Progenitor cell of endocrine pancreas (in vitro differentiated cells): ENCODE measurements around the gene CHCT1. TPM values are rescaled to one million over a fixed set of nuclear protein-coding genes. Genes with fewer than 3 reads are reported as not detected.
A peak's percentile ranks its signal among the peaks of the same experiment; 100 is the strongest.
"Not testable (repeated sequence)": the region's sequence is repeated elsewhere in the genome, so short reads cannot be mapped to it uniquely, and the experiment has no call there.

ENCODE experiments used
- DNase-seq: peaks from one replicate; pipeline ENCODE4 v3.0.0; 2021; ENCODE audit warnings: low spot score; ENCODE audit not compliant: unreplicated experiment
- H3K27ac Mint-ChIP-seq: 2 replicates; pipeline ENCODE4 v1.8.0; 2021; ENCODE audit warnings: mild to moderate bottlenecking, moderate library complexity, mixed read lengths
- H3K27me3 Mint-ChIP-seq: 2 replicates; pipeline ENCODE4 v1.8.0; 2021; ENCODE audit warnings: mixed read lengths
- H3K36me3 Mint-ChIP-seq: 2 replicates; pipeline ENCODE4 v1.8.0; 2022; ENCODE audit warnings: mixed read lengths; ENCODE audit not compliant: insufficient read depth
- H3K4me1 Mint-ChIP-seq: 2 replicates; pipeline ENCODE4 v1.8.0; 2021; ENCODE audit warnings: low read depth, mixed read lengths
- H3K4me3 Mint-ChIP-seq: 2 replicates; pipeline ENCODE4 v1.8.0; 2021; ENCODE audit warnings: low read depth, mild to moderate bottlenecking, moderate library complexity, mixed read lengths
- H3K9me3 Mint-ChIP-seq: 2 replicates; pipeline ENCODE4 v1.8.0; 2021; ENCODE audit warnings: low read depth, mixed read lengths
- CTCF ChIP-seq: fragments of 200-600 bp; sonication (generic); IDR thresholded peaks from one replicate; pipeline ENCODE4 v1.5.0; 2021; ENCODE audit warnings: antibody characterized with exemption, mild to moderate bottlenecking; ENCODE audit not compliant: unreplicated experiment
- total RNA-seq: library from RNA; stranded (reverse); gene quantifications from 2 replicates; pipeline ENCODE4 v1.2.1, GENCODE V29; 2021

The CHCT1 gene
- total RNA-seq, 1 donor from 2014 or later: not detected

DNA sequence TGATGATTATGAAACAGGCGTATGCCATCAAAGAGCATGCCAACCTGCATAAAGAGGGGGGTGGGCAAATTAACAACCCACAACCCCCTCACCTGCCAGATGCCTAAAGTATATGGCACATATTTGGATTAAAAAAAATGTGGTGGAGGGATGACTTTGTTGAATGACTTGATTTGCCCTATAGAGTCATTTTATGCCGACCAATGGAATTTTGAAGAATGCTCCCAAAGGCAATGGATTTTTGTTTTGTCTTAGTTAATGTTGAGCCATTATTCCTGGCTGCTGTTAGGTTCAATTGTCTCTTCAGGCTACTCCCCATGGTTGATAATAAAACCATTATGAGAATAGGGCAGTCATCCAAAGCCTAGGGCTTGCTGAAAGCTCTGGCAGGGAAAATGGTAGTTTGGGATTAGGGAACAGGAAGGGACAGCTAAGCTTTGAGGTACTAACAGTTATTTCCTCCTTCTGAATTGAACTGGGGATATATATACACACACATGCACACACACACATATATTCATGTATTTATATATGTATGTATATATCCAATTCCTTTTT is 5.8 kb upstream of the CHCT1 start:
- no peaks in the 10 kb centered on the region for H3K36me3 Mint-ChIP-seq
- no peak for DNase-seq
- H3K27ac Mint-ChIP-seq: no peak overlapping the region
- H3K4me1 Mint-ChIP-seq: peaks cover 3% of the 10 kb centered on the region
- no peak for TF ChIP-seq CTCF
- H3K27me3 Mint-ChIP-seq: peaks cover 4% of the 10 kb centered on the region
- H3K9me3 Mint-ChIP-seq: no peaks in the 10 kb centered on the region
- no peak overlapping the region for H3K4me3 Mint-ChIP-seq

- peaks cover 14% of the 10 kb centered on the region for H3K27me3 Mint-ChIP-seq
- H3K4me3 Mint-ChIP-seq, DNase-seq, H3K36me3 Mint-ChIP-seq, H3K27ac Mint-ChIP-seq, H3K4me1 Mint-ChIP-seq, H3K9me3 Mint-ChIP-seq: not testable (repeated sequence)
Measured at GRCh38 chr17:60419003-60419402, 3.3 kb upstream of the CHCT1 start.

GRCh38 chr17:60419875-60420274 is 2.4 kb upstream of the CHCT1 start:
- H3K27me3 Mint-ChIP-seq: peaks cover 14% of the 10 kb centered on the region
- DNase-seq, H3K27ac Mint-ChIP-seq, H3K9me3 Mint-ChIP-seq, H3K4me3 Mint-ChIP-seq, H3K4me1 Mint-ChIP-seq, H3K36me3 Mint-ChIP-seq: not testable (repeated sequence)

- Mint-ChIP-seq H3K27me3 (peaks cover 14% of the 10 kb centered on the region), H3K4me1 (peaks cover 3% of the 10 kb centered on the region), H3K27ac (peak overlapping the region; percentile 82), H3K4me3 (peak overlapping the region; percentile 73), H3K36me3 (no peaks in the 10 kb centered on the region), H3K9me3 (no peaks in the 10 kb centered on the region)
- TF ChIP-seq CTCF: peak; percentile 100
- DNase-seq: peak; percentile 56
Measured at GRCh38 chr17:60421273-60422161, 772 bp upstream of the CHCT1 start.

- peaks cover 3% of the 10 kb centered on the region for H3K4me1 Mint-ChIP-seq
- DNase-seq: no peak
- H3K36me3 Mint-ChIP-seq: no peaks in the 10 kb centered on the region
- H3K27ac Mint-ChIP-seq: no peak overlapping the region
- H3K9me3 Mint-ChIP-seq: no peaks in the 10 kb centered on the region
- no peak for TF ChIP-seq CTCF
- no peak overlapping the region for H3K4me3 Mint-ChIP-seq
- H3K27me3 Mint-ChIP-seq: peaks cover 14% of the 10 kb centered on the region
Measured at GRCh38 chr17:60423865-60424264, 1.6 kb downstream of the CHCT1 start.

- no peak for TF ChIP-seq CTCF
- DNase-seq: no peak
- Mint-ChIP-seq H3K9me3 (no peaks in the 10 kb centered on the region), H3K36me3 (no peaks in the 10 kb centered on the region), H3K27ac (no peak overlapping the region), H3K4me1 (peaks cover 3% of the 10 kb centered on the region), H3K27me3 (peaks cover 14% of the 10 kb centered on the region), H3K4me3 (no peak overlapping the region)
Measured at GRCh38 chr17:60425626-60426025, 3.3 kb downstream of the CHCT1 start.
